K562 (cell line): ENCODE data around the gene ERVV-1. TPM values are rescaled to one million over a fixed set of nuclear protein-coding genes. Genes with fewer than 3 reads are reported as not detected.

ENCODE experiments used
- ATAC-seq: fragments of 200-7000 bp; cut with Tn5 transposase; 3 replicates; pipeline ENCODE4 v1.9.1; 2020; ENCODE audit warnings: moderate library complexity
- BruUV-seq: library from RNA; stranded (reverse); fragments of 400-500 nt; replicated peaks from 2 replicates; lab custom pipeline; 2021; lab: Mats Ljungman, UMichigan
- CTCF ChIA-PET: fragments of 300-600 bp; formaldehyde crosslinking; extraction: SDS; loops from one replicate; lab custom pipeline; 2021; ENCODE audit warnings: low intra/inter-chr PET ratio; lab: Yijun Ruan, JAX
- POLR2A ChIA-PET: fragments of 300-600, 350-650 bp; sonication (Branson Sonifier 250); formaldehyde crosslinking; extraction: SDS; loops from one replicate; lab custom pipeline; 2021; ENCODE audit warnings: antibody characterized with exemption, inconsistent platforms; lab: Yijun Ruan, JAX
- DNase-seq, 4 experiments: peaks; one replicate each; pipeline versions ENCODE4 v3.0.0 to v3.0.0-alpha.2; 2011 to 2018; ENCODE audit warnings: low spot score in 3 of 4, mixed read lengths in 3 of 4; ENCODE audit errors: extremely low read depth in 1 of 4
- FAIRE-seq: peaks from 2 replicates; lab custom pipeline; 2011; peaks lifted over from hg19 to GRCh38; lab: Jason Lieb, UNC
- H2AFZ ChIP-seq: 2 replicates; pipeline ENCODE4 v1.6.0; 2011; ENCODE audit warnings: low read depth, low read length, control low read depth, inconsistent platforms
- H3K27ac ChIP-seq: fragments of 200-600 bp; 3 replicates; pipeline ENCODE4 v1.8.0; 2011; ENCODE audit warnings: low read depth, mild to moderate bottlenecking, control low read depth, inconsistent platforms, low read length, moderate library complexity, mixed read lengths; ENCODE audit errors: extremely low read depth
- H3K27me3 ChIP-seq, 2 experiments: fragments of 300-600 bp in 1 of 2; 2 replicates in 1 of 2; 3 replicates in 1 of 2; pipeline versions ENCODE4 v1.6.0 to v1.8.0; 2011; ENCODE audit warnings: inconsistent platforms in 2 of 2, low read length in 2 of 2, mild to moderate bottlenecking in 1 of 2, mixed read lengths in 1 of 2, moderate library complexity in 1 of 2; ENCODE audit not compliant: control insufficient read depth in 2 of 2, insufficient read depth in 2 of 2
- H3K36me3 ChIP-seq: fragments of 300-600 bp; 3 replicates; pipeline ENCODE4 v1.8.0; 2011; ENCODE audit warnings: mild to moderate bottlenecking, low read length, inconsistent platforms; ENCODE audit not compliant: control insufficient read depth, insufficient read depth
- H3K4me1 ChIP-seq, 2 experiments: fragments of 200-600 bp in 1 of 2; replicated peaks in 1 of 2; 2 replicates in 1 of 2; 3 replicates in 1 of 2; pipeline versions ENCODE4 v1.5.1 to v1.8.0; 2011; ENCODE audit warnings: inconsistent platforms in 2 of 2, low read length in 2 of 2, mild to moderate bottlenecking in 1 of 2, mixed read lengths in 1 of 2, moderate library complexity in 1 of 2; ENCODE audit not compliant: control insufficient read depth in 2 of 2, insufficient read depth in 2 of 2
- H3K4me2 ChIP-seq: 2 replicates; pipeline ENCODE4 v1.6.1; 2011; ENCODE audit warnings: low read length, control low read depth, inconsistent platforms, mixed read lengths; ENCODE audit not compliant: insufficient read depth
- H3K4me3 ChIP-seq: fragments of 200-600 bp; sonication (generic), shearing (Covaris generic); 2 replicates; pipeline ENCODE4 v1.5.1; 2016; ENCODE audit warnings: control low read depth, inconsistent platforms
- H3K79me2 ChIP-seq: fragments of 200-600 bp; 3 replicates; pipeline ENCODE4 v1.8.0; 2011; ENCODE audit warnings: low read length, inconsistent platforms; ENCODE audit not compliant: control insufficient read depth, insufficient read depth
- H3K9ac ChIP-seq, 2 experiments: 2 replicates each; pipeline versions ENCODE4 v1.6.0 to v1.6.1; 2011; ENCODE audit warnings: low read depth in 2 of 2, low read length in 2 of 2, control low read depth in 1 of 2, inconsistent platforms in 1 of 2, mild to moderate bottlenecking in 1 of 2, mixed read lengths in 1 of 2; ENCODE audit not compliant: insufficient read depth in 1 of 2
- H3K9me1 ChIP-seq: one replicate; pipeline ENCODE4 v1.6.0; 2011; ENCODE audit warnings: inconsistent platforms, mild to moderate bottlenecking, low read length, moderate library complexity; ENCODE audit not compliant: control insufficient read depth, insufficient read depth
- H3K9me3 ChIP-seq: replicated peaks from 2 replicates; pipeline ENCODE4 v1.5.1; 2011; ENCODE audit warnings: low read depth, low read length, inconsistent platforms; ENCODE audit not compliant: control insufficient read depth, insufficient read depth
- H4K20me1 ChIP-seq: replicated peaks from 2 replicates; pipeline ENCODE4 v1.6.1; 2011; ENCODE audit warnings: low read length, inconsistent platforms, mixed read lengths; ENCODE audit not compliant: control insufficient read depth, insufficient read depth
- BRF2 ChIP-seq: IDR thresholded peaks from 3 replicates; pipeline ENCODE4 v1.6.1; 2011; ENCODE audit warnings: borderline replicate concordance, mild to moderate bottlenecking; ENCODE audit not compliant: insufficient read length, insufficient read depth
- CHD2 ChIP-seq: IDR thresholded peaks from 2 replicates; pipeline ENCODE4 v1.6.1; 2011; ENCODE audit warnings: low read depth, low read length
- GATAD2B ChIP-seq: fragments of 450-650 bp; IDR thresholded peaks from 2 replicates; pipeline ENCODE4 v1.6.1; 2017; ENCODE audit warnings: mild to moderate bottlenecking, borderline replicate concordance
- HDAC6 ChIP-seq: IDR thresholded peaks from 2 replicates; pipeline ENCODE4 v1.6.1; 2012; ENCODE audit warnings: low read depth, mild to moderate bottlenecking, control low read depth, inconsistent platforms, low read length, moderate library complexity
- HEY1 ChIP-seq: fragments of 250-450 bp; sonication (Bioruptor Pico); IDR thresholded peaks from 2 replicates; pipeline ENCODE4 v1.5.0; 2020; ENCODE audit warnings: mild to moderate bottlenecking, moderate library complexity, borderline replicate concordance
- HMBOX1 ChIP-seq: sonication (generic); IDR thresholded peaks from 2 replicates; pipeline ENCODE4 v1.6.1; 2016
- HNRNPLL ChIP-seq: fragments of 200-400 bp; formaldehyde crosslinking; IDR thresholded peaks from 2 replicates; pipeline ENCODE4 v1.6.1; 2017; ENCODE audit warnings: low read length, low read depth, mild to moderate bottlenecking; ENCODE audit not compliant: poor library complexity, severe bottlenecking
- MED1 ChIP-seq: sonication (generic); formaldehyde crosslinking; IDR thresholded peaks from 2 replicates; pipeline ENCODE4 v1.8.1; 2023; ENCODE audit warnings: missing genetic modification reagents, borderline replicate concordance
- NR1H2 ChIP-seq: sonication (generic); formaldehyde crosslinking; IDR thresholded peaks from 2 replicates; pipeline ENCODE4 v1.4.0; 2020; ENCODE audit warnings: mild to moderate bottlenecking, missing genetic modification reagents
- PKNOX1 ChIP-seq: fragments of 450-650 bp; IDR thresholded peaks from 2 replicates; pipeline ENCODE4 v1.6.1; 2016
- TBL1XR1 ChIP-seq, 2 experiments: IDR thresholded peaks; 2 replicates each; pipeline ENCODE4 v1.6.1; 2012; ENCODE audit warnings: improper control_type of control experiment in 2 of 2, low read length in 2 of 2, mild to moderate bottlenecking in 1 of 2
- ZKSCAN1 ChIP-seq: fragments of 150-350 bp; IDR thresholded peaks from 2 replicates; pipeline ENCODE4 v1.6.1; 2016; ENCODE audit warnings: low read depth, low read length
- ZNF280A ChIP-seq: fragments of 450-650 bp; IDR thresholded peaks from 2 replicates; pipeline ENCODE4 v1.6.1; 2018; ENCODE audit warnings: mild to moderate bottlenecking, low read depth; ENCODE audit not compliant: partially characterized antibody
- ZNF436 ChIP-seq: fragments of 250-450, 450-650 bp; sonication (Bioruptor Pico); formaldehyde crosslinking; IDR thresholded peaks from 2 replicates; pipeline ENCODE4 v1.7.0; 2020; ENCODE audit warnings: mild to moderate bottlenecking
- ZNF655 ChIP-seq: fragments of 250-450 bp; sonication (Bioruptor Pico); IDR thresholded peaks from 2 replicates; pipeline ENCODE4 v1.5.0; 2021
- ZNF785 ChIP-seq: fragments of 250-450 bp; sonication (Bioruptor Pico); IDR thresholded peaks from 2 replicates; pipeline ENCODE4 v1.4.0; 2020; ENCODE audit warnings: mild to moderate bottlenecking
- WGBS: fragments of 100-300 bp; shearing (Covaris generic); methylation state at CpG from one replicate; pipeline ENCODE4 v1.1.6; 2016; ENCODE audit warnings: low coverage, mixed read lengths; ENCODE audit not compliant: insufficient coverage; ENCODE audit errors: missing lambda C conversion rate; 5-methylcytosine and 5-hydroxymethylcytosine counted together
- in situ Hi-C: fragments of 300-500 bp; cut with MboI; formaldehyde crosslinking; loops from 4 replicates; pipeline ENCODE4 v1.15.0; 2018; ENCODE audit warnings: inconsistent platforms, mixed read lengths
- intact Hi-C: fragments of 100-400 bp; cut with micrococcal nuclease; formaldehyde crosslinking; loops from 2 replicates; pipeline ENCODE4 v1.14.2; 2022
- polyA plus RNA-seq, 8 experiments: library from polyadenylated mRNA; depleted of rRNA in 4 of 8; stranded (reverse) in 5 of 8; unstranded in 3 of 8; fragments of >200 nt; fragmentation: Nextera tagmentation in 2 of 8; fragmentation: Illumina TruSeq in 1 of 8; extraction: Ambion mirVana in 2 of 8; extraction: Trizol in 1 of 8; gene quantifications; 2 replicates each; pipeline versions ENCODE4 v1.2.1 to v1.2.3, GENCODE V29; 2011 to 2014; ENCODE audit warnings: inconsistent platforms in 1 of 8, missing spikeins in 1 of 8
- total RNA-seq, 7 experiments: library from RNA; depleted of rRNA in 6 of 7; stranded (reverse); fragments of >200 nt in 6 of 7; fragmentation: Illumina TruSeq in 2 of 7; extraction: Trizol in 2 of 7; gene quantifications; 2 replicates each; pipeline versions ENCODE4 v1.2.1 to v1.2.3, GENCODE V29; 2011 to 2021; ENCODE audit warnings: low replicate concordance in 1 of 7

The ERVV-1 gene
- total and polyA plus RNA-seq, 9 of the 15 experiments (the other 6 are each of a cell fraction or from before 2014, with no cell fraction given): 0.08 TPM; not detected in 8

- Histone ChIP-seq H4K20me1 (no peaks in the 10 kb centered on the region), H3K27ac (no peak overlapping the region), H3K79me2 (peaks cover 3% of the 10 kb centered on the region; the same call in 2 of the 3 replicates), H3K27me3 (no peaks in the 10 kb centered on the region), H3K9ac (no peak overlapping the region), H3K9me3 (peaks cover 6% of the 10 kb centered on the region), H3K4me2 (no peak overlapping the region), H3K4me1 (peaks cover 0 to 7% of the 10 kb centered on the region in 2 experiments; a peak in 2 of 5 replicates), H3K4me3 (no peak overlapping the region), H2AFZ (no peak overlapping the region), H3K9me1 (no peaks in the 10 kb centered on the region), H3K36me3 (peaks cover 15% of the 10 kb centered on the region; the same call in 2 of the 3 replicates)
- ATAC-seq: no peak
- ChIA-PET CTCF (no interaction called here), POLR2A (interaction anchor here (1.2 kb wide), 1 partner anchor 7 kb away, joined by 3 read pairs; no protein-coding TSS in a partner anchor)
- TF ChIP-seq CHD2 (no peak), ZNF436 (CRISPR knock-in tag) (no peak), HEY1 (CRISPR knock-in tag) (no peak), MED1 (CRISPR knock-in tag) (no peak), HDAC6 (no peak), HNRNPLL (no peak), TBL1XR1 (IDR thresholded peaks at IDR 0.05; ENCODE audit: low read length in 2 of 2) (no peak), PKNOX1 (no peak), ZNF785 (CRISPR knock-in tag) (no peak), NR1H2 (no peak), ZKSCAN1 (no peak), ZNF655 (no peak), ZNF280A (no peak), BRF2 (no peak), GATAD2B (no peak), HMBOX1 (no peak)
- FAIRE-seq: no peak
- in situ Hi-C loops: no loop called here
- no TSS peak for BruUV-seq
- intact Hi-C loops: no loop called here
- WGBS: 36% methylated on average over 5 of the region's 5 CpGs
- DNase-seq: no peak
These were observed 25.2 kb upstream of the ERVV-1 start for GRCh38 chr19:52988506-52988905.
